HepG2 (cell line): ENCODE data around the gene MLST8. TPM values are rescaled to one million over a fixed set of nuclear protein-coding genes. Genes with fewer than 3 reads are reported as not detected.

Source experiments
- ATAC-seq: fragments of 200-7000 bp; cut with Tn5 transposase; 3 replicates; pipeline ENCODE4 v1.9.1; 2020; ENCODE audit warnings: mild to moderate bottlenecking, moderate library complexity
- BruUV-seq: library from RNA; stranded (reverse); fragments of 400-500 nt; replicated peaks from 2 replicates; lab custom pipeline; 2021; lab: Mats Ljungman, UMichigan
- CTCF ChIA-PET: fragments of 300-600 bp; formaldehyde crosslinking; extraction: SDS; loops from one replicate; lab custom pipeline; 2021; ENCODE audit warnings: low total read pairs, inconsistent platforms, low intra/inter-chr PET ratio; lab: Yijun Ruan, JAX
- POLR2A ChIA-PET: fragments of 350-600 bp; sonication (Branson Sonifier 250); formaldehyde crosslinking; loops from one replicate; lab custom pipeline; 2020; ENCODE audit warnings: antibody characterized with exemption, inconsistent platforms; lab: Yijun Ruan, JAX
- DNase-seq: peaks from one replicate; pipeline ENCODE4 v3.0.0-alpha.2; 2015; ENCODE audit warnings: low spot score
- FAIRE-seq: peaks from 3 replicates; lab custom pipeline; 2011; peaks lifted over from hg19 to GRCh38; lab: Jason Lieb, UNC
- H2AFZ ChIP-seq: one replicate; pipeline ENCODE4 v1.6.1; 2011; ENCODE audit warnings: low read length, inconsistent platforms
- H3K27ac ChIP-seq: fragments of 300-600 bp; 3 replicates; pipeline ENCODE4 v1.8.0; 2011; ENCODE audit warnings: mixed run types, mild to moderate bottlenecking, mixed read lengths, low read length, inconsistent platforms; ENCODE audit not compliant: insufficient read depth; ENCODE audit errors: extremely low read length
- H3K27me3 ChIP-seq, 2 experiments: fragments of 200-600 bp in 1 of 2; 2 replicates in 1 of 2; 3 replicates in 1 of 2; pipeline versions ENCODE4 v1.6.0 to v1.8.0; 2011; ENCODE audit warnings: low read length in 2 of 2, mild to moderate bottlenecking in 2 of 2, moderate library complexity in 2 of 2, inconsistent platforms in 1 of 2; ENCODE audit not compliant: insufficient read depth in 2 of 2, control insufficient read depth in 1 of 2
- H3K36me3 ChIP-seq, 2 experiments: fragments of 200-600 bp in 1 of 2; replicated peaks in 1 of 2; 2 replicates in 1 of 2; 3 replicates in 1 of 2; pipeline versions ENCODE4 v1.5.1 to v1.8.0; 2011; ENCODE audit warnings: low read length in 2 of 2, inconsistent platforms in 1 of 2; ENCODE audit not compliant: insufficient read depth in 2 of 2, control insufficient read depth in 1 of 2
- H3K4me1 ChIP-seq: 2 replicates; pipeline ENCODE4 v1.5.1; 2012; ENCODE audit warnings: low read length, inconsistent platforms; ENCODE audit not compliant: insufficient read depth
- H3K4me2 ChIP-seq: 2 replicates; pipeline ENCODE4 v1.6.0; 2011; ENCODE audit warnings: low read depth, low read length, inconsistent platforms
- H3K4me3 ChIP-seq, 3 experiments: fragments of 200-600 bp in 1 of 3; sonication (generic), shearing (Covaris generic) in 1 of 3; replicated peaks in 1 of 3; 2 replicates each; pipeline ENCODE4 v1.5.1; 2011 to 2016; ENCODE audit warnings: low read length in 3 of 3, inconsistent platforms in 2 of 3, low read depth in 2 of 3, mild to moderate bottlenecking in 2 of 3, control low read depth in 1 of 3, mixed read lengths in 1 of 3; ENCODE audit not compliant: insufficient read depth in 1 of 3
- H3K79me2 ChIP-seq: one replicate; pipeline ENCODE4 v1.6.1; 2011; ENCODE audit warnings: low read length, inconsistent platforms; ENCODE audit not compliant: insufficient read depth
- H3K9ac ChIP-seq: 2 replicates; pipeline ENCODE4 v1.6.0; 2011; ENCODE audit warnings: mild to moderate bottlenecking, low read depth, low read length, inconsistent platforms; ENCODE audit not compliant: insufficient read depth
- H3K9me3 ChIP-seq: 2 replicates; pipeline ENCODE4 v1.5.1; 2012; ENCODE audit warnings: mild to moderate bottlenecking, low read length
- H4K20me1 ChIP-seq: 2 replicates; pipeline ENCODE4 v1.6.0; 2011; ENCODE audit warnings: inconsistent platforms, mild to moderate bottlenecking, low read length, moderate library complexity; ENCODE audit not compliant: insufficient read depth
- AGO2 ChIP-seq: fragments of 200-400 bp; formaldehyde crosslinking; optimal IDR thresholded peaks from 2 replicates; pipeline ENCODE3; 2017; ENCODE audit warnings: mild to moderate bottlenecking, low read depth, low read length, moderate library complexity
- ATF3 ChIP-seq: sonication (generic); formaldehyde crosslinking; IDR thresholded peaks from 2 replicates; pipeline ENCODE4 v1.4.0; 2020; ENCODE audit warnings: missing genetic modification reagents
- BCL6 ChIP-seq: IDR thresholded peaks from 2 replicates; pipeline ENCODE4 v1.6.1; 2016; ENCODE audit warnings: missing genetic modification reagents, missing compliant biosample characterization
- DPF2 ChIP-seq: sonication (generic); formaldehyde crosslinking; IDR thresholded peaks from 2 replicates; pipeline ENCODE4 v1.4.0; 2020; ENCODE audit warnings: mild to moderate bottlenecking, low read depth, missing genetic modification reagents, borderline replicate concordance
- HMGXB4 ChIP-seq, 2 experiments: sonication (generic) in 1 of 2; formaldehyde crosslinking in 1 of 2; IDR thresholded peaks; 2 replicates each; pipeline versions ENCODE4 v1.4.0 to v1.6.1; 2018 to 2020; ENCODE audit warnings: missing genetic modification reagents in 2 of 2, borderline replicate concordance in 1 of 2, low read depth in 1 of 2, mild to moderate bottlenecking in 1 of 2, missing biosample characterization in 1 of 2
- KDM5B ChIP-seq: sonication (generic); formaldehyde crosslinking; IDR thresholded peaks from 2 replicates; pipeline ENCODE4 v1.4.0; 2020; ENCODE audit warnings: missing genetic modification reagents, mild to moderate bottlenecking, borderline replicate concordance
- TFE3 ChIP-seq: IDR thresholded peaks from 2 replicates; pipeline ENCODE4 v1.6.1; 2016
- XRCC5 ChIP-seq: fragments of 200-400 bp; formaldehyde crosslinking; optimal IDR thresholded peaks from 2 replicates; pipeline ENCODE3; 2017; ENCODE audit warnings: mild to moderate bottlenecking, low read length
- ZBTB21 ChIP-seq: sonication (generic); formaldehyde crosslinking; IDR thresholded peaks from 2 replicates; pipeline ENCODE4 v1.4.0; 2020; ENCODE audit warnings: missing genetic modification reagents
- ZNF609 ChIP-seq: sonication (generic); formaldehyde crosslinking; IDR thresholded peaks from 2 replicates; pipeline ENCODE4 v1.4.0; 2020; ENCODE audit warnings: mild to moderate bottlenecking, missing genetic modification reagents, borderline replicate concordance
- ZNF850 ChIP-seq: sonication (generic); formaldehyde crosslinking; conservative IDR thresholded peaks from 2 replicates; pipeline ENCODE4 v1.9.0; 2021; ENCODE audit warnings: mild to moderate bottlenecking, missing genetic modification reagents
- WGBS: methylation state at CpG from one replicate; pipeline ENCODE4 v1.1.6; 2017; ENCODE audit warnings: low lambda C conversion rate; 5-methylcytosine and 5-hydroxymethylcytosine counted together
- in situ Hi-C: cut with HindIII; loops from 2 replicates; pipeline ENCODE4 v1.10.0; 2017; ENCODE audit warnings: low pct_unique_long_range_greater_than_20kb; ENCODE audit not compliant: extremely low pct_ligation_motif_present
- intact Hi-C: fragments of 100-400 bp; cut with micrococcal nuclease; formaldehyde crosslinking; loops from one replicate; pipeline ENCODE4 v1.10.0; 2022; ENCODE audit not compliant: unreplicated experiment
- polyA plus RNA-seq, 8 experiments: library from polyadenylated mRNA; depleted of rRNA in 3 of 8; stranded (reverse) in 7 of 8; unstranded in 1 of 8; fragments of >200 nt; fragmentation: Illumina TruSeq in 4 of 8; extraction: Trizol in 4 of 8; gene quantifications; 2 replicates each; pipeline versions ENCODE4 v1.2.1 to v1.2.3, GENCODE V29; 2011 to 2016; ENCODE audit warnings: low read depth in 4 of 8, missing spikeins in 1 of 8, mixed read lengths in 1 of 8; ENCODE audit not compliant: insufficient read depth in 1 of 8
- total RNA-seq, 5 experiments: library from RNA; depleted of rRNA; stranded (reverse); fragments of >200 nt; fragmentation: Illumina TruSeq; extraction: Trizol; gene quantifications; 2 replicates each; pipeline ENCODE4 v1.2.3, GENCODE V29; 2016; ENCODE audit warnings: low read depth in 1 of 5

Gene MLST8
- total and polyA plus RNA-seq, 2 of the 13 experiments (the other 11 are each of a cell fraction or from before 2014, with no cell fraction given), result 30.8 to 72.7 TPM

- no peak for TF ChIP-seq DPF2
- TF ChIP-seq ZNF850 (CRISPR knock-in tag), result no peak
- peak; percentile 68; the same call in 1 of the 2 replicates for TF ChIP-seq ZNF609 (CRISPR knock-in tag)
- TF ChIP-seq XRCC5, result peak; percentile 21
- peak; percentile 38; the same call in 1 of the 2 replicates for TF ChIP-seq BCL6
- peak; percentile 79 for TF ChIP-seq AGO2
- TF ChIP-seq, all 625 proteins: peak for 285
Observed at GRCh38 chr16:2223221-2223941, 18.1 kb downstream of the MLST8 start, which contains the start of gene E4F1 (continued).

- Histone ChIP-seq H3K4me3 (peak overlapping the region; percentile 78 to 95 (median 79)), H3K36me3 (peaks cover 7 to 12% of the 10 kb centered on the region in 2 experiments; a peak in 3 of 5 replicates), H2AFZ (no peak overlapping the region), H3K79me2 (peaks cover 18% of the 10 kb centered on the region), H4K20me1 (peaks cover 11% of the 10 kb centered on the region), H3K9me3 (no peaks in the 10 kb centered on the region), H3K4me2 (peak overlapping the region; percentile 79), H3K9ac (peak overlapping the region; percentile 89), H3K4me1 (peaks cover 46% of the 10 kb centered on the region), H3K27me3 (no peaks in the 10 kb centered on the region), H3K27ac (peak overlapping the region; percentile 80)
- intact Hi-C loops, result no loop called here
- TSS peak; percentile 82 for BruUV-seq
- in situ Hi-C loops, result no loop called here
- ChIA-PET CTCF (no interaction called here), POLR2A (interaction anchor here (1.8 to 2.6 kb wide), 2 partner anchors 10 to 27 kb away, joined by 9 to 14 read pairs; partner anchors contain the start of genes ECI1 and PGP)
- FAIRE-seq (peak; percentile 23), DNase-seq (peak; percentile 45), ATAC-seq (peak; percentile 56)
- 11% methylated on average over 4 of the region's 22 CpGs for WGBS
- TF ChIP-seq TFE3 (CRISPR knock-in tag) (0 out of 2 replicates have a peak, but pooled peaks have one; percentile 17), ZBTB21 (no peak), ATF3 (CRISPR knock-in tag) (no peak), KDM5B (no peak), HMGXB4 (CRISPR knock-in tag; IDR thresholded peaks at IDR 0.05; ENCODE audit: borderline replicate concordance in 1 of 2, low read depth in 1 of 2) (0 out of 4 replicates have a peak, but pooled peaks of 1 of the 2 experiments have one; percentile 33)
Observed at GRCh38 chr16:2223942-2224486, 18.8 kb downstream of the MLST8 start.
